Measurements from ENCODE around the gene BATF3. TPM values are rescaled to one million over a fixed set of nuclear protein-coding genes. Genes with fewer than 3 reads are reported as not detected.
"Not testable (repeated sequence)": the region's sequence is repeated elsewhere in the genome, so short reads cannot be mapped to it uniquely, and the experiment has no call there.

Gene BATF3
- total RNA-seq, 1 donor from 2014 or later, result 5.4 TPM

GRCh38 chr1:212644866-212645545, 54.6 kb downstream of the BATF3 start:
- no peaks in the 10 kb centered on the region for H3K36me3 ChIP-seq (ENCODE audit: control insufficient read depth, insufficient read depth, low read length)
- H3K27me3 ChIP-seq (ENCODE audit: control insufficient read depth, insufficient read depth, low read length), result peaks cover 3% of the 10 kb centered on the region
- no peak overlapping the region for H3K4me3 ChIP-seq (ENCODE audit: low read depth, low read length)
- no peak for TF ChIP-seq CTCF (IDR thresholded peaks at IDR 0.05; ENCODE audit: insufficient read depth, low read length, poor library complexity, severe bottlenecking)
- DNase-seq (ENCODE audit: low read depth), result no peak

GRCh38 chr1:212643877-212644276, 55.8 kb downstream of the BATF3 start:
- no peak for TF ChIP-seq CTCF (IDR thresholded peaks at IDR 0.05; ENCODE audit: insufficient read depth, low read length, poor library complexity, severe bottlenecking)
- Histone ChIP-seq H3K4me3 (ENCODE audit: low read depth, low read length) (no peak overlapping the region), H3K36me3 (ENCODE audit: control insufficient read depth, insufficient read depth, low read length) (no peaks in the 10 kb centered on the region), H3K27me3 (ENCODE audit: control insufficient read depth, insufficient read depth, low read length) (peaks cover 7% of the 10 kb centered on the region)
- DNase-seq (ENCODE audit: low read depth), result no peak

- Histone ChIP-seq H3K4me3 (ENCODE audit: low read depth, low read length) (no peak overlapping the region), H3K27me3 (ENCODE audit: control insufficient read depth, insufficient read depth, low read length) (peaks cover 13% of the 10 kb centered on the region), H3K36me3 (ENCODE audit: control insufficient read depth, insufficient read depth, low read length) (no peaks in the 10 kb centered on the region)
- TF ChIP-seq CTCF (IDR thresholded peaks at IDR 0.05; ENCODE audit: insufficient read depth, low read length, poor library complexity, severe bottlenecking), result no peak
- DNase-seq (ENCODE audit: low read depth), result no peak
Observed at GRCh38 chr1:212641956-212642355, 57.7 kb downstream of the BATF3 start.

- Histone ChIP-seq H3K36me3 (ENCODE audit: control insufficient read depth, insufficient read depth, low read length) (no peaks in the 10 kb centered on the region), H3K27me3 (ENCODE audit: control insufficient read depth, insufficient read depth, low read length) (peaks cover 13% of the 10 kb centered on the region), H3K4me3 (ENCODE audit: low read depth, low read length) (no peak overlapping the region)
- DNase-seq (ENCODE audit: low read depth), result no peak
- no peak for TF ChIP-seq CTCF (IDR thresholded peaks at IDR 0.05; ENCODE audit: insufficient read depth, low read length, poor library complexity, severe bottlenecking)
Observed at GRCh38 chr1:212640223-212640878, 59.3 kb downstream of the BATF3 start.

GRCh38 chr1:212639524-212639923, 60.1 kb downstream of the BATF3 start:
- H3K4me3 ChIP-seq (ENCODE audit: low read depth, low read length); DNase-seq (ENCODE audit: low read depth); H3K36me3 ChIP-seq (ENCODE audit: control insufficient read depth, insufficient read depth, low read length): not testable (repeated sequence)
- peaks cover 13% of the 10 kb centered on the region for H3K27me3 ChIP-seq (ENCODE audit: control insufficient read depth, insufficient read depth, low read length)

GRCh38 chr1:212638492-212639151, 61.0 kb downstream of the BATF3 start:
- peaks cover 13% of the 10 kb centered on the region for H3K27me3 ChIP-seq (ENCODE audit: control insufficient read depth, insufficient read depth, low read length)
- no peak for TF ChIP-seq CTCF (IDR thresholded peaks at IDR 0.05; ENCODE audit: insufficient read depth, low read length, poor library complexity, severe bottlenecking)
- H3K4me3 ChIP-seq (ENCODE audit: low read depth, low read length), result no peak overlapping the region

More at GRCh38 chr1:212638492-212639151, 61.0 kb downstream of the BATF3 start:
- DNase-seq (ENCODE audit: low read depth), result no peak
- no peaks in the 10 kb centered on the region for H3K36me3 ChIP-seq (ENCODE audit: control insufficient read depth, insufficient read depth, low read length)

All from kidney epithelial cell (primary cell).